ENCODE data around the gene MAGEA1. TPM values are rescaled to one million over a fixed set of nuclear protein-coding genes. Genes with fewer than 3 reads are reported as not detected.

Gene MAGEA1
- total and polyA plus RNA-seq, 8 donors, result 0.13 TPM; not detected in 7

DNA sequence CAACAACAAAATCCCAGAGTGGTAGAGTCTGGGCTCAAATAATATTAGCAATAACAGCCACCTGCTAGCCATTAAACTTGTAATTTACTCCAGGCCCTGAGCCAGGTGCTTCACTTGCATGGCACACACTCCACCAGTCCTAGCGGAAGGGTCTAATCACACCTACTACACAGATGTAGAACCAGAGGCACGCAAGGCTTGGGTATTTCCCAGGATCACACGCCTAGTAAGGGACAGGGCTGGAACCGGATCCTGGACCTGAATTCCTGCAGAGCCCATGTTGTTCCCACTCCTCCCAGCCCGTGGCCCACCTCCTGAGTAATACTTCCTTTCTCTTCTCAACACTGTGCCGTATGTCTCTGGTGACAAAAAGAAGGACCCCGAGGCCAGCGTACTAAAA is 5.7 kb downstream of the MAGEA1 start:
- peaks cover 0 to 7% (median 0%) of the 10 kb centered on the region in 4 donors for H3K27me3 ChIP-seq
- ATAC-seq, result no peak
- H3K4me1 ChIP-seq, result no peaks in the 10 kb centered on the region
- TF ChIP-seq CTCF (IDR thresholded peaks at IDR 0.05), result no peak
- no peak overlapping the region for H3K4me3 ChIP-seq
- H3K9me3 ChIP-seq, result no peaks in the 10 kb centered on the region
- FAIRE-seq, result no peak
- WGBS, 2 donors, result 73 to 75% methylated on average over 8 of the region's 8 CpGs
- intact Hi-C loops (cut with DNase I), result no loop called here
- no peak overlapping the region for H3K27ac ChIP-seq
- DNase-seq, result no peak
- H3K36me3 ChIP-seq, result no peaks in the 10 kb centered on the region

DNA sequence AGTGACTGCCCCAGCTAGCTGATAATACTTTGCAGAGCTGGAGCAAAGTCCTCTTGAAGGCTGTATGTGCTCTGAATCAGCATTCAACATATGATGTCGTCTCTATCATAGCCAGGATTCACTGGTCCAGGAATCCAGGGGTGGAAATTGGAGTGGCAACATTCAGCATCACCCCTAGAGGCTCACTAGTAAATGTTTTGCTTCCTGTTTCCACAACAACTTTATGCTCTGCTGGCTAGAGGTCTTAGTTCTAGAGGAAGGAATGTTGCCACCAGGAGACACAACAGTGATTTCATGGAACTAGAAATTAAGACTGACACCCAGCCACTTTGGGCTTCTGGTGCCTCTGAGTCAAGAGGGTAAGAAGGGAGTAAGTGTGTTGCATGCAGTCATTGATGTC is 11.3 kb downstream of the MAGEA1 start:
- FAIRE-seq (no peak), ATAC-seq (no peak), DNase-seq (no peak)
- no peak overlapping the region for H3K27ac ChIP-seq
- no peaks in the 10 kb centered on the region for H3K36me3 ChIP-seq
- no peak for TF ChIP-seq CTCF (IDR thresholded peaks at IDR 0.05)
- H3K9me3 ChIP-seq, result no peaks in the 10 kb centered on the region
- intact Hi-C loops (cut with DNase I), result no loop called here
- WGBS, 2 donors, result 38 to 46% methylated on average over 1 of the region's 1 CpG
- no peaks in the 10 kb centered on the region for H3K4me1 ChIP-seq
- H3K27me3 ChIP-seq, result peaks cover 0 to 25% (median 0%) of the 10 kb centered on the region in 4 donors
- H3K4me3 ChIP-seq, result no peak overlapping the region

DNA sequence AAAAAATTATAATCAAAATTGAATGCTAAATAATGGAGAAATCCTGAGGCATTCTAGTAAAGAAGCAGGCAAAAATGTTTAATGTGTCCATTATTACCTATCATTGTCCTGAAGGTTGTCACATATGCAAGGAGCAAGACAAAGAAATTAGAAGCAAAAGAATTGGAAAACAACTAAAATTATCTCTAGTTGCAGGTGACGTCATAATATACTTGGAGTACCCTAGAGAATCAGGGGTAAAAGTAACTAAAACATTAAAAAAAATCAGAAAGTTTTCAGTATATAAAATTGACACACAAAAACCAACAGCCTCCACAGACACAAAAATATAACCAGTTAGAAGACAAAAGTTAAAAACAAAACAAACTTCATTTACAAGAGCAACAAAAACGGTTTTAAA is 21.4 kb downstream of the MAGEA1 start:
- Histone ChIP-seq H3K36me3 (no peaks in the 10 kb centered on the region), H3K27me3 (peaks cover 0 to 13% (median 7%) of the 10 kb centered on the region in 4 donors), H3K9me3 (no peaks in the 10 kb centered on the region), H3K4me3 (no peak overlapping the region), H3K27ac (no peak overlapping the region), H3K4me1 (no peaks in the 10 kb centered on the region)
- no peak for DNase-seq
- intact Hi-C loops (cut with DNase I), result no loop called here
- 31 to 54% methylated on average over 2 of the region's 2 CpGs for WGBS, 2 donors
- ATAC-seq, result no peak
- no peak for TF ChIP-seq CTCF (IDR thresholded peaks at IDR 0.05)
- peak; percentile 53 for FAIRE-seq

GRCh38 chrX:153206425-153207046 is 27.5 kb downstream of the MAGEA1 start:
- WGBS, 2 donors, result 66 to 67% methylated on average over 8 of the region's 8 CpGs
- no peak for ATAC-seq
- no peak for FAIRE-seq
- Histone ChIP-seq H3K4me3 (no peak overlapping the region), H3K27ac (no peak overlapping the region), H3K4me1 (no peaks in the 10 kb centered on the region), H3K36me3 (no peaks in the 10 kb centered on the region), H3K27me3 (peaks cover 0 to 26% (median 12%) of the 10 kb centered on the region in 4 donors), H3K9me3 (no peaks in the 10 kb centered on the region)
- DNase-seq, result no peak
- no peak for TF ChIP-seq CTCF (IDR thresholded peaks at IDR 0.05)
- intact Hi-C loops (cut with DNase I), result no loop called here

- 44 to 58% methylated on average over 3 of the region's 3 CpGs for WGBS, 2 donors
- FAIRE-seq (no peak), DNase-seq (no peak), ATAC-seq (peak in 2 of 4 donors; percentile 48 to 77)
- no peak for TF ChIP-seq CTCF (IDR thresholded peaks at IDR 0.05)
- H3K36me3 ChIP-seq, result no peaks in the 10 kb centered on the region
- H3K27me3 ChIP-seq, result peaks cover 0 to 22% (median 10%) of the 10 kb centered on the region in 4 donors
- H3K27ac ChIP-seq, result no peak overlapping the region
- H3K4me1 ChIP-seq, result no peaks in the 10 kb centered on the region
- no peaks in the 10 kb centered on the region for H3K9me3 ChIP-seq
- intact Hi-C loops (cut with DNase I), result no loop called here
- no peak overlapping the region for H3K4me3 ChIP-seq
Observed at GRCh38 chrX:153209347-153209746, 30.3 kb downstream of the MAGEA1 start.
